ENCODE results near the gene TRIM41. TPM values are rescaled to one million over a fixed set of nuclear protein-coding genes. Genes with fewer than 3 reads are reported as not detected.

Gene TRIM41
- polyA plus RNA-seq, 4 donors: 30.6 to 41.6 (median 36.5) TPM

GRCh38 chr5:181229996-181230395 lies 6.9 kb downstream of the TRIM41 start:
- no peak for DNase-seq (ENCODE audit: low read depth in 4 of 4, low spot score in 2 of 4)

GRCh38 chr5:181230551-181230950 lies 7.5 kb downstream of the TRIM41 start:
- no peak for DNase-seq (ENCODE audit: low read depth in 4 of 4, low spot score in 2 of 4)

GRCh38 chr5:181231432-181231831 lies 8.4 kb downstream of the TRIM41 start:
- no peak for DNase-seq (ENCODE audit: low read depth in 4 of 4, low spot score in 2 of 4)

- no peak for DNase-seq (ENCODE audit: low read depth in 4 of 4, low spot score in 2 of 4)
These were observed 9.5 kb downstream of the TRIM41 start for GRCh38 chr5:181232593-181232992.

GRCh38 chr5:181233088-181233800 lies 10.2 kb downstream of the TRIM41 start:
- no peak for DNase-seq (ENCODE audit: low read depth in 4 of 4, low spot score in 2 of 4)

- no peak for DNase-seq (ENCODE audit: low read depth in 4 of 4, low spot score in 2 of 4)
These were observed 10.8 kb downstream of the TRIM41 start for GRCh38 chr5:181233801-181234454.

GRCh38 chr5:181234455-181235306 lies 11.6 kb downstream of the TRIM41 start:
- DNase-seq (ENCODE audit: low read depth in 4 of 4, low spot score in 2 of 4): no peak

- no peak for DNase-seq (ENCODE audit: low read depth in 4 of 4, low spot score in 2 of 4)
These were observed 12.2 kb downstream of the TRIM41 start for GRCh38 chr5:181235323-181235688.

- no peak for DNase-seq (ENCODE audit: low read depth in 4 of 4, low spot score in 2 of 4)
These were observed 12.7 kb downstream of the TRIM41 start for GRCh38 chr5:181235689-181236366.

GRCh38 chr5:181236471-181236870 lies 13.4 kb downstream of the TRIM41 start:
- no peak for DNase-seq (ENCODE audit: low read depth in 4 of 4, low spot score in 2 of 4)

- DNase-seq (ENCODE audit: low read depth in 4 of 4, low spot score in 2 of 4): no peak
These were observed 14.0 kb downstream of the TRIM41 start for GRCh38 chr5:181236954-181237641.

GRCh38 chr5:181237729-181238385 lies 14.8 kb downstream of the TRIM41 start:
- no peak for DNase-seq (ENCODE audit: low read depth in 4 of 4, low spot score in 2 of 4)

GRCh38 chr5:181239062-181239663 lies 16.1 kb downstream of the TRIM41 start:
- DNase-seq (ENCODE audit: low read depth in 4 of 4, low spot score in 2 of 4): no peak

- no peak for DNase-seq (ENCODE audit: low read depth in 4 of 4, low spot score in 2 of 4)
These were observed 18.4 kb downstream of the TRIM41 start for GRCh38 chr5:181241393-181241975.

GRCh38 chr5:181242031-181242451 lies 19.0 kb downstream of the TRIM41 start:
- no peak for DNase-seq (ENCODE audit: low read depth in 4 of 4, low spot score in 2 of 4)

- DNase-seq (ENCODE audit: low read depth in 4 of 4, low spot score in 2 of 4): peak in 1 of 4 donors; percentile 62
These were observed 20.0 kb downstream of the TRIM41 start for GRCh38 chr5:181243018-181243563.

- DNase-seq (ENCODE audit: low read depth in 4 of 4, low spot score in 2 of 4): peak; percentile 89 to 99 (median 92)
These were observed 20.7 kb downstream of the TRIM41 start, which contains the start of gene RACK1 for GRCh38 chr5:181243564-181244343. RACK1 (minus strand) TSS chr5:181243906; CDS start chr5:181243800, 106 bp downstream.
